Activated T-helper 2 cell treated with anti-CD3 and anti-CD28 coated beads, Interferon-gamma antibody, Interleukin-2, Interleukin-4, amounts not matched to agents 10 μg/mL and 5 μg/mL and 100 μg/mL, durations not matched to agents 14 hours and 24 hours and 36 hours (primary cell): Measurements from ENCODE around the gene SKAP1. TPM values are rescaled to one million over a fixed set of nuclear protein-coding genes. Genes with fewer than 3 reads are reported as not detected.
A peak's percentile ranks its signal among the peaks of the same experiment; 100 is the strongest.
"Not testable (repeated sequence)": the region's sequence is repeated elsewhere in the genome, so short reads cannot be mapped to it uniquely, and the experiment has no call there.

Experiments
- DNase-seq: peaks from one replicate; pipeline ENCODE4 v3.0.0; 2021; ENCODE audit warnings: low spot score
- H3K27ac Mint-ChIP-seq: one replicate; pipeline ENCODE4 v1.8.0; 2021; ENCODE audit warnings: mixed read lengths
- H3K27me3 Mint-ChIP-seq: one replicate; pipeline ENCODE4 v1.8.0; 2021; ENCODE audit warnings: low read depth, mixed read lengths
- H3K36me3 Mint-ChIP-seq: one replicate; pipeline ENCODE4 v1.8.0; 2021; ENCODE audit warnings: low read depth, mixed read lengths
- H3K4me1 Mint-ChIP-seq: one replicate; pipeline ENCODE4 v1.8.0; 2021; ENCODE audit warnings: low read depth, mixed read lengths
- H3K4me3 Mint-ChIP-seq: one replicate; pipeline ENCODE4 v1.8.0; 2021; ENCODE audit warnings: low read depth, mild to moderate bottlenecking, moderate library complexity, mixed read lengths
- H3K9me3 Mint-ChIP-seq: one replicate; pipeline ENCODE4 v1.8.0; 2021; ENCODE audit warnings: mixed read lengths
- intact Hi-C: fragments of 100-400 bp; cut with micrococcal nuclease; formaldehyde crosslinking; loops from one replicate; pipeline ENCODE4 v1.15.1; 2023
- total RNA-seq: library from RNA; stranded (reverse); gene quantifications from 2 replicates; pipeline ENCODE4 v1.2.3, GENCODE V29; 2022

The SKAP1 gene
- total RNA-seq, 1 donor from 2014 or later: 60.5 TPM

- no peak for DNase-seq
- Mint-ChIP-seq H3K36me3 (peaks cover 24% of the 10 kb centered on the region), H3K27ac (no peak overlapping the region), H3K27me3 (no peaks in the 10 kb centered on the region), H3K9me3 (no peaks in the 10 kb centered on the region), H3K4me3 (no peak overlapping the region), H3K4me1 (peaks cover 10% of the 10 kb centered on the region)
- intact Hi-C loops: no loop called here
Measured at GRCh38 chr17:48207776-48208544, 222.1 kb downstream of the SKAP1 start.

- DNase-seq, intact Hi-C loops, H3K4me3 Mint-ChIP-seq, H3K9me3 Mint-ChIP-seq, H3K27ac Mint-ChIP-seq, H3K27me3 Mint-ChIP-seq, H3K4me1 Mint-ChIP-seq: not testable (repeated sequence)
- peaks cover 21% of the 10 kb centered on the region for H3K36me3 Mint-ChIP-seq
Measured at GRCh38 chr17:48207036-48207435, 223.0 kb downstream of the SKAP1 start.

GRCh38 chr17:48202959-48203358 is 227.1 kb downstream of the SKAP1 start:
- H3K4me3 Mint-ChIP-seq: no peak overlapping the region
- peaks cover 19% of the 10 kb centered on the region for H3K4me1 Mint-ChIP-seq
- H3K27me3 Mint-ChIP-seq: no peaks in the 10 kb centered on the region
- peaks cover 28% of the 10 kb centered on the region for H3K36me3 Mint-ChIP-seq
- H3K27ac Mint-ChIP-seq: no peak overlapping the region
- DNase-seq: no peak
- no peaks in the 10 kb centered on the region for H3K9me3 Mint-ChIP-seq
- intact Hi-C loops: no loop called here

- H3K4me1 Mint-ChIP-seq: peaks cover 39% of the 10 kb centered on the region
- H3K9me3 Mint-ChIP-seq: no peaks in the 10 kb centered on the region
- H3K27ac Mint-ChIP-seq: no peak overlapping the region
- peaks cover 51% of the 10 kb centered on the region for H3K36me3 Mint-ChIP-seq
- H3K4me3 Mint-ChIP-seq: no peak overlapping the region
- DNase-seq: no peak
- intact Hi-C loops: no loop called here
- no peaks in the 10 kb centered on the region for H3K27me3 Mint-ChIP-seq
Measured at GRCh38 chr17:48198950-48199541, 231.0 kb downstream of the SKAP1 start.

GRCh38 chr17:48195910-48196309 is 234.1 kb downstream of the SKAP1 start:
- H3K4me1 Mint-ChIP-seq: peaks cover 61% of the 10 kb centered on the region

GRCh38 chr17:48194097-48194550 is 235.9 kb downstream of the SKAP1 start:
- DNase-seq: no peak
- Mint-ChIP-seq H3K27ac (peak overlapping the region; percentile 6), H3K9me3 (no peaks in the 10 kb centered on the region), H3K4me1 (peaks cover 54% of the 10 kb centered on the region), H3K4me3 (peak overlapping the region; percentile 49), H3K27me3 (no peaks in the 10 kb centered on the region), H3K36me3 (peaks cover 69% of the 10 kb centered on the region)
- intact Hi-C loops: loop anchor here (5.0 kb wide), 1 partner anchor 48 kb away; no protein-coding TSS in a partner anchor

More at GRCh38 chr17:48195910-48196309, 234.1 kb downstream of the SKAP1 start:
- H3K27me3 Mint-ChIP-seq: no peaks in the 10 kb centered on the region
- no peak overlapping the region for H3K27ac Mint-ChIP-seq
- intact Hi-C loops: no loop called here
- no peaks in the 10 kb centered on the region for H3K9me3 Mint-ChIP-seq
- H3K4me3 Mint-ChIP-seq: no peak overlapping the region
- no peak for DNase-seq
- peaks cover 74% of the 10 kb centered on the region for H3K36me3 Mint-ChIP-seq

GRCh38 chr17:48192321-48192731 is 237.7 kb downstream of the SKAP1 start:
- H3K27ac Mint-ChIP-seq: no peak overlapping the region
- H3K27me3 Mint-ChIP-seq: no peaks in the 10 kb centered on the region
- DNase-seq: no peak
- no peak overlapping the region for H3K4me3 Mint-ChIP-seq
- no peaks in the 10 kb centered on the region for H3K9me3 Mint-ChIP-seq
- intact Hi-C loops: loop anchor here (5.0 kb wide), 1 partner anchor 50 kb away; no protein-coding TSS in a partner anchor
- peaks cover 44% of the 10 kb centered on the region for H3K4me1 Mint-ChIP-seq
- H3K36me3 Mint-ChIP-seq: peaks cover 72% of the 10 kb centered on the region

- Mint-ChIP-seq H3K36me3 (peaks cover 72% of the 10 kb centered on the region), H3K27me3 (no peaks in the 10 kb centered on the region), H3K9me3 (no peaks in the 10 kb centered on the region), H3K27ac (no peak overlapping the region), H3K4me1 (peaks cover 42% of the 10 kb centered on the region), H3K4me3 (no peak overlapping the region)
- DNase-seq: no peak
- intact Hi-C loops: loop anchor here (5.0 kb wide), 1 partner anchor 51 kb away; no protein-coding TSS in a partner anchor
Measured at GRCh38 chr17:48191362-48191761, 238.7 kb downstream of the SKAP1 start.

- intact Hi-C loops: loop anchor here (5.0 kb wide), 1 partner anchor 51 kb away; no protein-coding TSS in a partner anchor
- Mint-ChIP-seq H3K27me3 (no peaks in the 10 kb centered on the region), H3K27ac (no peak overlapping the region), H3K9me3 (no peaks in the 10 kb centered on the region), H3K36me3 (peaks cover 74% of the 10 kb centered on the region), H3K4me3 (no peak overlapping the region), H3K4me1 (peaks cover 41% of the 10 kb centered on the region)
- no peak for DNase-seq
Measured at GRCh38 chr17:48190871-48191270, 239.1 kb downstream of the SKAP1 start.

- no peak for DNase-seq
- H3K36me3 Mint-ChIP-seq: peaks cover 73% of the 10 kb centered on the region
- intact Hi-C loops: no loop called here
- no peaks in the 10 kb centered on the region for H3K27me3 Mint-ChIP-seq
- no peaks in the 10 kb centered on the region for H3K9me3 Mint-ChIP-seq
- no peak overlapping the region for H3K4me3 Mint-ChIP-seq
- H3K27ac Mint-ChIP-seq: no peak overlapping the region
- H3K4me1 Mint-ChIP-seq: peaks cover 15% of the 10 kb centered on the region
Measured at GRCh38 chr17:48187872-48188608, 242.0 kb downstream of the SKAP1 start.

GRCh38 chr17:48186317-48186716 is 243.7 kb downstream of the SKAP1 start:
- DNase-seq, H3K4me3 Mint-ChIP-seq, H3K27me3 Mint-ChIP-seq, H3K9me3 Mint-ChIP-seq, intact Hi-C loops, H3K27ac Mint-ChIP-seq, H3K4me1 Mint-ChIP-seq: not testable (repeated sequence)
- peaks cover 70% of the 10 kb centered on the region for H3K36me3 Mint-ChIP-seq

- Mint-ChIP-seq H3K27me3 (no peaks in the 10 kb centered on the region), H3K27ac (no peak overlapping the region), H3K4me3 (no peak overlapping the region), H3K36me3 (peaks cover 79% of the 10 kb centered on the region), H3K4me1 (peaks cover 11% of the 10 kb centered on the region), H3K9me3 (no peaks in the 10 kb centered on the region)
- DNase-seq: no peak
- intact Hi-C loops: no loop called here
Measured at GRCh38 chr17:48184721-48185120, 245.3 kb downstream of the SKAP1 start.
